NCI-H187 treated with DMSO at 0.1 percent for 48 hours (cell line): ENCODE data around the gene GGTLC2.
"Not testable (repeated sequence)": the region's sequence is repeated elsewhere in the genome, so short reads cannot be mapped to it uniquely, and the experiment has no call there.

Experiments used
- DNase-seq: peaks from one replicate; lab custom pipeline; 2025; lab: John Stamatoyannopoulos, UW

GGTLC2 gene

DNA sequence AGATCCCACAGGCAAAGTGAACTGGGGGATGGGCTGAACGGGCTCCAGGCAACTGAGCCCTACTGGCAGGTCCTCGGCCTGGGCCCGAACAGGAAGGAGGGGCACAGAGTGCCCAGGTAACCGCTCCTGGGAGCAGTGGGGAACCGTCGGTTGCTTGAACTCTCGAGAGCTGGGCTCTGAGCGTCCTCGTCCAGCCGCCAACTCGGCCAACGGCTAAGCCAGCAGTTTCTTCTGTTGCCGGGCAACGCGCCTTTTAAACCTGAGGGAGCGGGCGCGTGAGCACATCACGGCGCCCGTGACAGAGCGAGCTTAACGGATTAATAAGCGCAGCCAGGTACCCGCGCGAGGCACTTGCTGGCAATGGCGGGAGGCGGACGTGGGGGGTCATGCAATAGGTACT, at the start of gene GGTLC2:
Gene GGTLC2, plus strand, starts transcription at position 301 of the 400 bp plus-strand sequence. CDS start 1,732 bp downstream, outside the sequence.
- not testable (repeated sequence) for DNase-seq

DNA sequence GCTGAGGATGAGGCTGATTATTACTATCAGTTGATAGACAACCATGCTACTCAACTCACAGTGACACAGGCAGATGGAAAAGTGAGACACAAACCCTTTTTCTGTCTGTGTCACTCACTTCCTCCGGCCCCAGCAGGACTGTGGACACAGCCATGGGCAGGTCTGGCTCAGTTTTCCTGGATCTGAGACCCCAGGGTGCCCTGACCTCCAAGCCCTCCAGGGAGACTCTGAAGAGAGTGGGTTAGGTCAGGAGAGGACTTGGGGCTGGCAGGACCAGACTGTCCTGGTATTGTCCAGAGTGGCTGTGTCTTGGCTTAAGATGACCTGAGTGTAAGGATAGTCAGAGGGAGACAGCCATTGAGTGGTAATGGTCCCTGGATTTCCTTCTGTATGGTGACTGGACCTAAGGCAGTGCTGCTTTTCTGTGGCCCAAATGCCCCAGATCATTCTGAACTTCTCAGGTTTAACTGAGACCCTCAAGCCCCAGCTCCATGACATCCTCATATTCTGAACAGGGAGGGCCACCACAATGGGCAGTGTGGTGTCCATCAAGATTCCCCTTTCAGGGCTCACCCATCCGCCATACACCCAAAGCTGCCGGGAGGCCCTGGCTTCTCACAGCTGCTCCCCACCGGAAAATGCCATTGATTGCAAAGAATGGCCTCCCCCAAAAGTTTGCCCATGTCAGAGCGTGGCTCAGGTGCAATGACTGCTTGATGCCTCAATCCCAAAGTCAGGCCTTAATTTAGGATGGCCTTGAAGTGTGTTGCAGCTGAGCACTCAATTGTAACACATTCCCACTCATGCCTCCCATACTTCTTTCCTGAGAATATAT, 49.2 kb upstream of the GGTLC2 start:
- no peak for DNase-seq

DNA sequence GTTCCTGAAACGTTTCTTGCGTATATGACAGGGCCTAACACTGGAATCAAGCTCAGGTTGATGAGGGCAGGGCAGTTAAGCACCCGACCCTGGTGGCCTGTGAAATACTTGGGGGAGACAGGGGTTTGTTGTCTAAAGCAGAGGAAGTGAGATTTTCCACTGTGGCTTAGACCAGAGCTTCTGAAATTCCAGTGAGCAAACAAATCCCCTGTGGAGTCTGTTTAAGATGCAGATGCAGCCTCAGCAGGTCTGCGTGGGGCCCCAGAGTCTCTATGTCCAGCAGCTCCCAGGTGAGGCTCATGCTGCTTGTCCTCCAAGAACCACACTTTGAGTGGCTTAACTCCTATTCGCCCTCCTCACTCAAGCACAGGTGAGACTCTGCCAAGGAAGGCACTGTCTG, 46.3 kb upstream of the GGTLC2 start:
- DNase-seq = no peak

DNA sequence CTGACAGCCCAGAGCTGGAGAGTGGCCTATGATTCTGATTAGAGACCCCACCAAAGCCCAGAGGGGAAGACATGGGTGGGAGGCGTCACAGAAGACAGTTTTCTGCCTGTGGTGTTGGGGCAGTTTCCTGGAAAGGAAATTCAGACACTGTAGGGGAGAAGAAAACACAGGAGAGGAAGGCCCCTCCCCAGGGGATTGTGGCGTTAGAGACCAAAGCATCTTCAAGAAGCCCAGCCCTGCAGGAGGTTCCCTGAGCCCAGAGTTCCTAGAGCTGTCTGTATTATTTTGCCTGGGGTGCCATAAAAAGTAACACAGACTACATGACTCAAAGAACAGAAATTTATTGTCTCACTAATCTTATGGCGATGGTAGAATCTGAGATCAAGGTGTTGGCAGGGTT, 45.2 kb upstream of the GGTLC2 start:
- DNase-seq = no peak

DNA sequence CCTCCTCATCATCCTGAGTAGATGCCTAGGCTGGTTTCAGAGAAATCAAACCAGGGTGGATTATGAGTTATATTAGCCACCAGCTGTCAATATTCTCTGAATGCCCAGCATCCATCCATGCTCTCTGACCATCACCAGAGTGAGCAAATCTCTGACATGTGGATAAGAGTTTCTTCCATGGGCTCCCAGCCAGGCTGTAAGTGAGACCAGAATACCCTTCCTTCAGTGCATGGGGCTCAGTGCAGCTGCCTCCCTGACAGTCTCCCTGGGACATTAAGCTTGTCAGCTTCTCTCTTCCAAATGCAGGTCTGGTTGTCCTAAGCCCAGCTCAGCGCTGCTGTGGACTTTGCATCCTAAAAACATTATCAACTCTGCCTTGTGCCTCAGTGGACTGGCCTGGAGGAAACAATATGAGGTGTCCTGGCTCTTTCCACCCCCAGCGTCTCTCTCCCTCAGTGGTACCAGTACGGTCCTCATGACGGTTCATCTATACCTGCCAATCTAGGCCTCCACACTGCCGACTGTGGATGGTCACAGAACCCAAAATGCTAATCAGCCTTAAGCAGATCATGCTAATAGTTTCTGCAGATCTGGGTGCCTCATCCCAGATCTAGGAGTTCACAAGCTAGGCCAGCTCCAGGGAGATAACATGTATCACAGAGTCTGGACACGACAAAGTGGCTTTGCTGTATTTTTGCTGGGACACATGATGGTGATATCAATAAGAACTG, 43.7 kb upstream of the GGTLC2 start:
- DNase-seq = no peak

DNA sequence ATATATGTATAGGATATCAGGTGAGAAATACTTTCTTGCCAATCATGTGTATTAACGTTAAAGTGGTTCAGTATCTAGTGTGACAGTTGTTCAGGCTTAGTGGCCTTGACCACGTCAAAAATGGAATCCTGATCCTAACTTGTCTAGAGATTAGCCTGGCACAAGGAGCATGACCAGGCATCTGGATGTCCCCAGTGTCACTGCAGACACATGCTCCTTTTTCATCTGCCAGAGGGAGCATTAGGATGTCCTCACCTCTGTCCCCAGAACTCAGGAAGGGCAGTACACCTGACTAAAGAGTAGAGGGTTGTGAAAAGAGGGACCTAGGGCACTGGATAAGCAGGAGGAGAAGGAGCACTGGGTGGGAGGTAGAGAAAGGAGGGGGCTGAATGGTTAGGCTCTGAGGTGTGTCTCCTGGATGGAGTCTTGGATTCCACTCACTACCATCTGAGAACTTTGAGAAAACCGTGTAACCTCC, 40.9 kb upstream of the GGTLC2 start:
- DNase-seq = no peak

DNA sequence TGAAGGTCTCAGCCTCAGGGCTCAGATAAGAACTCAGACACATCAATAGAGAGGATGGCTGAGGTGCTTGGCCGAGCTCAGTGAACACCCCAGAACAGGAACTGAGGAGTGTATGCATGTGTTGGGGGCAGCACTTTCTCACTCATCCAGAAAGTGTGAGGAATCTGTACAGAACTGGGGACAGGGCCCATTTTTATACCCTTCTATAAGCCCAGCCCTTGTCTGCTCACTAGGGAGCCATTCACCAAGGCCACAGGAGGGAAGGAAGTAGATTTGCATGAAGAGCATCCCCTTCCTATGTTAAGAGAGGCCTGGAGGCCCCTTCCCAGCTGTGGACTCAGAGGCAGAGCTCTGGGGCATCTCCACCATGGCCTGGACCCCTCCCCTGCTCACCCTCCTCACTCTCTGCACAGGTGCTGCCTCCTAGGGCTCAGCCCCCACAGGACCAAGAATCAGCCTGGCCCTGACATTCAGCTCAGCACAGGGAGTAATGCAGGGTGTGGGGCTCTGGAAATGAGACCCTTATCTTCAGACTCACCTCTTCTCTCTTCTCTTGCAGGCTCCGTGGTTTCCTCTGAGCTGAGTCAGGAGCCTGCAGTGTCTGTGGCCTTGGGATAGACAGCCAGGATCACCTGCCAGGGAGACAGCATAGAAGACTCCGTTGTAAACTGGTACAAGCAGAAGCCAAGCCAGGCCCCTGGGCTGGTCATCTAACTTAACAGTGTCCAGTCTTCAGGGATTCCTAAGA, 39.9 kb upstream of the GGTLC2 start:
- no peak for DNase-seq

DNA sequence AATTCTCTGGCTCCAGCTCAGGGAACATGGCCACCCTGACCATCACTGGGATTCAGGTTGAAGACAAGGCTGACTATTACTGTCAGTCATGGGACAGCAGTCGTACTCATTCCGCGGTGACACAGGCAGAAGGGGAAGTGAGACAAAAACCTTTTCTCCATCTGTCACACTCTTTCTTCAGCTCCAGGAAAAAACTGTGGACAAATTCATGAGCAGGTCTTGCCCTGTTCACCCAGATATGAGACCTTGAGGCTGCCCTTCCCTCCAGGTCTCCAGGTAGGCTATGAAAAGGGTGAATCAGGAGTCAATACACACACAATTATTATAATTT, 39.4 kb upstream of the GGTLC2 start:
- no peak for DNase-seq

DNA sequence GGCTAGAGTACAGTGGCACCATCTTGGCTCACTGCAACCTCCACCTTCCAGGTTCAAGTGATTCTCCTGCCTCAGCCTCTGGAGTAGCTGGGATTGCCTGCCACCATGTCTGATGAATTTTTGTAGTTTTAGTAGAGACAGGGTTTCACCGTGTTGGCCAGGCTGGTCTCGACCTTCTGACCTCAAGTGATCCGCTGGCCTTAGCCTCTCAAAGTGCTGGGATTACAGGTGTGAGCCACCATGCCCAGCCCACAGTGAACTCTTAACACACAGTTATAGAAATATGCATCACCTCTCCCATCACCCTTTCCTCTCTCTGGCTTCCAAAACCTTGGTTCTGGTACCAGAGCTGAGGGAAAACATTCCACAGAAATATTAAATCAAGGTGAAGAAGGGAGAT, 36.4 kb upstream of the GGTLC2 start:
- DNase-seq = not testable (repeated sequence)

DNA sequence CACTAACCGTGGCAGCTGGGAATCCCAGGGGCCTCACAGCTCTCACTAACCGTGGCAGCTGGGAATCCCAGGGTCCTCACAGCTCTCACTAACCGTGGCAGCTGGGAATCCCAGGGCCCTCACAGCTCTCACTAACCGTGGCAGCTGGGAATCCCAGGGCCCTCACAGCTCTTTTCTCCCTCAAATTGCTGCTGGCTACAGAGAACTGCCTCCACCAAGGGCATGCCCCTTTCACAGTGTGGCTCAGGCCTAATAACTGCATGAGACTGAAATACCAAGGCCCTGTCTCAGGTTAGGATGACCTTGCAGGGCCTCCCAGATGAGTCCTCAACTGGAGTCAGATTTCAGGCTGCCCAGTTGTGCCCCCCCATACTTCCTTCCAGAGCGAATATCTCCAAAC, 35.1 kb upstream of the GGTLC2 start:
- no peak for DNase-seq

DNA sequence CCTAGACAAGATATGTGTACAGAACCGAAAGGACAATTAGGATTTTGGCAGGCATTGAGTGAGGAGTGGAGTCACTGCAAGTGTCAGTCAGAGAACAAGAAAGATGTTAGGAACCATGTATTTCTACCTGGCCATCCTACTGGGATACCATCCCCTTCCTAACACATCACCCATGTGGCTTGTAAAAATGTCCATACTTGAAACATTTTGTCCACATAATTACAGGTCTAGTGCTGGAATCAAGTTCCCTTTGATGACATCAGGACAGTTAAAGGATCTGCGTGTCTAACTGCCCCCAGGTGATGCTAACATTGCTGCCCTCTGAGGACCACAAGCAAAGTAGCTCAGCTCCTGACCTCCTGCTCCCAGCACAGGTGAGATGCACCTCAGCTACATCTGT, 31.9 kb upstream of the GGTLC2 start:
- no peak for DNase-seq

DNA sequence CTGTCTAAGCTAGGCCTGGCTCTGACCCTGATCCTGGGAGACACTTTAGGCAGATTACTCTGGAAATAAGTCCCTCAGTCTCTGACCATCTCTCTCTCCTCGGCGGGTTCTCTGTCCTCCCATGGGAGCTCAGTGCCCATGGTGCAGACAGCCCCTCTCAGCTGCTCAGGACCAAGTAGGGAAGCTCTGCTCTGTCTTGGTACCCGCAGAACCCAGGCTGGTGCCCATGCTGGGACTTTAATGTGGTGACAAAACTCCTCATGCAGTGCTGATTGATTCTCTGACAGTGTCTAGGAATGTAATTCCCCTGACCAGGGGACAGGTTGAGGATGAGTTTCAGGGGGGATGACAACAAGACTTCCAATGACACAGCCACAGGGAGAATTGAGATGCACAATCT, 30.3 kb upstream of the GGTLC2 start:
- DNase-seq = no peak

DNA sequence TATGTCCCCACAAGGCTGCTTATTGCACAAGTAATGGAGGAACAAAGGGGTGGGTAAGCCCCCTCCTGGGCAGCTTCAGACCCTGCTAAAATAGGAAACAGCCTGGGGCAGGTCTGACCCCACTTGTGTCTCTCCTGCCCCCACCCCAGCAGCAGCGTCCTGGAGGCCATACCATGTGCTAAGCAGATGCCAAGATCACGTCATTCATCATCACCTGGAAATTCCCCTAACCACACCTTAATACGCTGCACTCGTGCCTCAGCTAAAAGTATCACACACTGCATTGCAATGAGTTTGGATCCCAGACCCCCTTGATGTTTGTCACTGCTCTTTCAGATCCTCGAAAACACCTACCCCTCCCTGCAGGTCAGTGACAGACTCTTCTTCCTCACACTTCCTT, 27.8 kb upstream of the GGTLC2 start:
- DNase-seq = no peak

DNA sequence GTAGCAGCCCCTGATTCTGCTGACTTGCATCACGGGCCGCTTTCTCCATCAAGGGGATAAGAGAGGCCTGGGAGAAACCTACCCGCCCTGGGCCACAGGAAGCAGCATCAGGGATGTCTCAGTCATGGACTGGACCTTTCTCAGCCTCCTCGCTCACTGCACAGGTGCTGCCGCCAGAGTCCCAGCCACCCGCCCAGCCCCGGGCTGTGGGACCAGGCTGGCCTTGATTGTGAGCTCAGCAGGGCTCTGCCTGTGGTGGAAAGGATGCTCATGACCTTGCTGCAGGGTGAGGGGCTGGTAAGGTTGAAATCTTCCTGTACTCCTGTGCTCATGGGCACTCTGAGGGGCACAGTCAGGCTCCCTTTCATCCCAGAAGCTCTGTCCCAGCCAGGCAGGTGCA, 26.0 kb upstream of the GGTLC2 start:
- no peak for DNase-seq

DNA sequence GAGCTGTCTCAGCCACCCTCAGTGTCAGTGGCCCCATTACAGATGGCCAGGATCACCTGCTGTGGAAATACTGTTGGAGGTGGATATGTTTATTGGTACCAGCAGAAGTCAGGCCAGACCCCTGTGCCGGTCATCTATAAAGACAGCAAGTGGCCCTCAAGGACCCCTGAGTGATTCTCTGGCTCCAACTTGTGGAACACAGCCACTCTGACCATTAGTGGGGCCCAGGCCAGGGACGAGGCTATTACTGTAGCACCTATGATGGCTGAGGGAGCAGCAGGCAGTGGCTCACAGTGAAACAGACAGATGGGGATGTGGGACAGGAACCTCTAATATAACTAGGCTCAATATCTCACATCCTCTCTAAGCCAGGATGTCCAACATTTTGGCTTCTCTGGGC, 25.5 kb upstream of the GGTLC2 start:
- DNase-seq = no peak

DNA sequence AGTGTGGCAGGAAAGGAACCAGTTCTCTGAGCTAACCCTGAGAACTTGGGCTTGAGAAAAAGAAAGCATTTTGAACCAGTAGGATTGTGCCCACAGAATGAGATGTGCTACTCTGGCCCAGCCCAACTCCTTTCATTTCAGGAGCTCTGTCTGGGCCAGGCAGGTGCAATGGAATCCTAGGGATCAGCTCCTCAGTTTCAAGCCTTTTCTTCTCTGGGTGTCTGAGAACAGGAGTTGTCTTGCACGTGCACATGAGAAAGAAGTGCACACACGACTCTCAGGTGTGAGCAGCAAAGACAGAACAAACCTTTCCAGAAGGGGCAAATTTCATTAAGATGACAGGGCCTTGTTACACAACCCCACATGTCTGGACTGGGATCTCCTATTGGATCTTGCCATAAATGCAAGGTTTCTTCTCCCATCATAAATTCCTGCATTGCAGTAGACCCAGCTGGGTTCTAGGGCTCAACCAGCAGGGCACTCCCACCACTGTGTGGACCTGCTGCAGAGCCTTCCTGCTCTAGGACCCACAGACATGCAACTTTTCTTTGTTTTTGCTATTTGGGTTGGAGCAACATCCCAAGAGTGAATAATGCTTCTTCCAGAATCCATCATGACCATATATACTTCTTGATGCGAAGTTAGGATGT, 24.5 kb upstream of the GGTLC2 start:
- DNase-seq = no peak

DNA sequence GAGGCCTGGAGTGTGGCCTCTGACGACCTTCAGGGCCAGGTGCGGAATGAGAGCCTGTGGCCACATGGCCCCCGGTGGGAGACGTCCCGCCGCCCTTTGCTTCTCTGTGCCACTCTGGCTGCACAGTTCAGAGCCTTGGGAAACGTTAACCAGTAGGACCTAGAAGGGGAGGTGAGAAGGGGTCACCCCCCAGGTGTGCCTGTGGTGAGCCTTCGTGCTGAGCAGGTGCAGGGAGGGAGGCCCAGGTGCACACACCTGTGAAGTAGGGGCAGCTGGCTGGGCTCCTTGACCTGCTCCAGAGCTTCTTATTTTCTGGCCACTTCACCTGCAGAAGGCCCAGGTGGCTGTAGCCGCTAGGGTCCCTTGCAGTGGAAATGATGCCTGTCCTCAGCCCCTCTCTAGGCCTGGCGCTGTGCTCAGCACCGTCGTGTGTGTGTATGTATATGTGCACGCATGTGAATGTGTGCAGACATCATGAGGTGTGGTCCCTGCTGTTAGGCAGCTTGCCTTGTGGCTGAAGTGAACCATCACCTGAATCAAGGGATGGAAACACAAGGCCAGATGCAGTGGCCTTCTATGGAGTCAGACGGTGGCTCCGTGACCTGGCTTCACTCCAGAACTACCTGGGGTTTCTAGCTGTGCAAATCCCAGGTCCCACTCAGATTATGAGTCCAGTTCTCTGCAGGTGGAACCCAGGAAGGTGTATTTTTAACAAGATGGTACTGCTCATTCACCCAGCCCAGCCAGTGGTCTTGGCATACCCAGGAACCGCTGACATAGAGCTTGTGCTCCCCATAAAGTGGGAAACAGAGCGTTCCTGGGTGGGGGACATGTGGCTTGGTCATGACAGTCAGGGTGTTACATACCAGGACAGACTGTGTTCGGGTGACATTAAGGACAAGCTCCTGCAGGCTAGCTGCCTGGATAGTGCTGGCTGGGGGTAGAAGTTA, 15.6 kb upstream of the GGTLC2 start:
- not testable (repeated sequence) for DNase-seq

DNA sequence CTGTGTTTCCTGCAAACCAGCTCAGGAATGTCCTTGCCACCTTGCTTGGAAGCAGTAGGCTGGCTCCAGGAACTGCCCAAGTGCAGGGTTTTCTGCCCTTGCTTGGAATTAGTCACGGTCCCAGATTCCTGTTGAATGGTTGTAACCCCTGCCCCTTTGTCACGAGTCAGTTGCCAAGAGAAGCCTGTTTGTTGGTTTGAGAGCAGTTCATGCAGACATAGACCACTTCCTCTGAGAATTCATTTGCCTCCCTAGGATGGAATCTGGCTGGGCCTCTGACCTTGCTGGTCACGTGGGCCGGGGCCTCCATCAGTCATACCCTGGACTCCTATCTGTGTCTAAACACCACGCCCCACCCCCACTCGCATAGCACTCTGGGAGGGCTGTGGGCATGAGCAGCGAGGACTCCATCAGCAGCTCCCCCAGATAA, 13.2 kb upstream of the GGTLC2 start:
- not testable (repeated sequence) for DNase-seq

DNA sequence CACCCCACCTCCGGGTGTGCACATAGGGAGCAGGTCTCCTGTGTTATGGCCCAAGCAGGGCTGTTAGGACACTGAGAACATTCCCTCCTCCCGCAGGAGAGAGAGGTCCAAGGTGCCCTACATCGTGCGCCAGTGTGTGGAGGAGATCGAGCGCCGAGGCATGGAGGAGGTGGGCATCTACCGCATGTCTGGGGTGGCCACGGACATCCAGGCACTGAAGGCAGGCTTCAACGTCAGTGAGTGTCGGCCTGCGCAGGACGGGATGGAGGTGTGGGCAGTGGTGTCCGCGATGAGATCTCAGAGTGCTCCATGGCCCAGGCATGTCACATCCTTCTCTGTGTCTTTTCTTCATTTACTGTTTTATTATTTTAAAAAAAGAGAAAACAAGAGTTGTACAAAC, 12.2 kb upstream of the GGTLC2 start:
- DNase-seq = not testable (repeated sequence)

DNA sequence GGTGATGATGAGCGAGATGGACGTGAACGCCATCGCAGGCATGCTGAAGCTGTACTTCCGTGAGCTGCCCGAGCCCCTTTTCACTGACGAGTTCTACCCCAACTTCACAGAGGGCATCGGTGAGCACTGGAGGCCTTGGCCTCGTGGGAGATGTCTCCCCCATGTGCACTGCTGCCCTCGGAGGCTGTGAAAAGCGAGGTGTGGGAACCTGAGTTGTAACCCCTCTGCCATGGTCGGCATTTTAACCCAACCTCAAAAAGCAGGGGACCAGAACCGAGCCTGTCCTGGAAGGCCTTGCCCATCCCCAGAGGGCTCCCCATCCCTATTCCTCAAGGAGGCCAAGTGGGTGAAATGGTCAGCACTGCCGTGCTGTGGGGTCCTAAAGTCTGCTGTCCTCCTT, 10.9 kb upstream of the GGTLC2 start:
- not testable (repeated sequence) for DNase-seq

DNA sequence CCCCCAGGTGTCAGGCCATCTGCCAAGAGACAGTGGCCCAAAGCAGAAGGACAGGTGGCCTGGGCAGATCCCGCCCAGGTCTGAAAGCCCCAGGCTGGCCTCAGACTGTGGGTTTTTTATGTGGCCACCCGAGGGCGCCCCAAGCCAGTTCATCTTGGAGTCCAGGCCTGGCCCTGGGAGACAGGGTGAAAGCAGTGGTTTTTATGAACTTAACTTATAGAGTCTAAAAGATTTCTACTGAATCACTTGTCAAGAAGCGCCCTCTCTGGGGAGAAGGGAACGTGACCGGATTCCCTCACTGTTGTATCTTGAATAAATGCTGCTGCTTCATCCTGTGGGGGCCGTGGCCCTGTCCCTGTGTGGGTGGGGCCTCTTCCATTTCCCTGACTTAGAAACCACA, 8.2 kb upstream of the GGTLC2 start:
- not testable (repeated sequence) for DNase-seq
